CD4-positive, alpha-beta T cell treated with Interleukin-6 for 4 hours (primary cell): Measurements from ENCODE around the gene KCNT1.

Source experiments
- DNase-seq: peaks from one replicate; pipeline ENCODE4 v3.0.0-alpha.2; 2020; ENCODE audit warnings: mixed read lengths

KCNT1 gene

DNA sequence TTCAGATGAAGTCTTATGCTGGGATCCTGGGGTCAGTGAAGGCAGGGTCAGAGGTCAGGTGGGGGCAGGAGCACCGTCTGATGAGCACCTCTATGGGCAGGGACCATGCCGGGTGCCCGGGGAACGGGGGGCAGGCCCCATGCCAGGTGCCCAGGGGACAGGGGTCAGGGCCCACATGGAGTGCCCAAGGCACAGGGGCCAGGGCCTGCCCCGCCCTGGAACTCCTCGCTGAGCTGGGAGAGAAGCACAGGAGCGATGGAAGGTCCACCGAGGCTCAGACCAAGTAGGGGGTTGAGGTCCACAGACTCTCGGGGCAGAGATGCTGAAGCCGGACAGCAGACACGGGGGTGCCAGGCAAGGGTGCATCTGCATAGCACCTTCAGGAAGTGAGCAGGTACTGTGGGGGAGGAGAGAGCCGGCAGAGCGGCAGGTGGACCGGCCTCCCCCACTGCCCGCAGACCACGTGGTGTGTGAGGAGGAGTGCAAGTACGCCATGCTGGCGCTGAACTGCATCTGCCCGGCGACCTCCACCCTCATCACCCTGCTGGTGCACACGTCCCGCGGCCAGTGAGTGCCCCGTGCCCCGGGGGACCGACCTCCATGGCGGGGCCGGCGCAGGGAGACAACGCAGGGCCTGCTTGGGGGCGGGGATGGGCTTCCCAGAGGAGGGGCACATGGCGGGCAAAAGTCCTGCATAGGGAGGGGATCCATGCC, 67.7 kb downstream of the KCNT1 start:
- no peak for DNase-seq

GRCh38 chr9:135770203-135770535, 68.2 kb downstream of the KCNT1 start:
- DNase-seq = no peak

- no peak for DNase-seq
Observed at GRCh38 chr9:135770771-135771170, 68.8 kb downstream of the KCNT1 start.

DNA sequence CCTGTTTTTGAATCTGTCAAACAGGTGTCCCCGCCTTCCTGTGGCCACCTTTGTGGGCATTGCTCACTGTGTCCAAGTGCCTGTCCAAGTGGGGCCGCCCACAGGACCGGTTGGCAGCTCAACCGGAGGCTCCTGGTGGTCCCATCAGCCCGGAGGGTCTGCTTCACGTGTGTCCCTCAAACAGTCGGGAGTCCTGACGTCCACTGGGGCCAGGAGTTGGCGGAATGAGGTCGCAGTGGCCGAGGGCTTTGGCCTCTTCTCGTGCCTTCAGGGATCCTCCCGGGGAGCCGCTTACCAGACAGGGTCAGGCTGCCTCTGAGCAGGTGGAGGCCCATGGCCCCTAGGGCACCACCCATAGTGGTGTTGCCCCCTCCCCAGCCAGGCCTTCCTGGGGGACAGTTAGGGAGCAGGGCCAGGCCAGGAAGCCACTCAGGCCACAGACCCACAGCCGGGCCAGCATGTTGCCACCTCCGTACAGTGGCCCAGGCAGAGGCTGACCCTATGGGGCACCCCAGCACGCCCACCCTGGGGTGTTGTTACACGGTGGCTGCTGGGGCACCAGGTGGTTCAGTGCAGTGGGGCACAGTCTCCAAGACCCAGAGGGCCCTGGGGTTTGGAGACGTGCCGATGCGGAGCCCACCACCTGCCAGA, 69.5 kb downstream of the KCNT1 start:
- no peak for DNase-seq

DNA sequence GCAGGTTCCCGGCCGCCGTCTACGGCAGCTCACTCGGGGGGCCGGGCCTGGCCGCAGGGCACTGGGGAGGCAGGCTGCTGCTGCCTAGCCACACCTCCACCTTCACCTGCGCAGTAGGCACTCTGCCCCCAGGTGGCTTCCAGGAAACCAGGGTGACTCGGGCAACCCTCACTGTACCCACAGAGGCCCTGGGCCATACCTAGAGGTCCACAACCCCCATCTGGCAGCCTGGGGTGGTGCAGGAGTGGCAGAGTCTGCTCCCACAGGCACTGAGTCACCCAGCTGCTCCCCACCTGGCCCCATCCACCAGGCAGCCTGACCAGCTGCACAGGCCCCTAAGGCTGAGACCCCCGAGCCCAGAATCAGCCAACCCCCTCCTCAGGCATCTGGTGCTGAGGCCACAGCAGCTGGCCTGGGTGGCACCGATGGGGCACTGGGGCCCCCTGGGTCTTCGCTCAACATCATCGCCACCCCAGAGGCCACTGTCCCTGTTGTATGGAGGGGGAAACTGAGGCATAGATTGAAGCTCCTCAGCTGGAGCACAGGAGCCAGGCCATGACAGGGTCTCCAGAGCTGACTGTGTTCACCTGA, 70.2 kb downstream of the KCNT1 start:
- DNase-seq = no peak

GRCh38 chr9:135772702-135773493, 70.9 kb downstream of the KCNT1 start:
- no peak for DNase-seq

DNA sequence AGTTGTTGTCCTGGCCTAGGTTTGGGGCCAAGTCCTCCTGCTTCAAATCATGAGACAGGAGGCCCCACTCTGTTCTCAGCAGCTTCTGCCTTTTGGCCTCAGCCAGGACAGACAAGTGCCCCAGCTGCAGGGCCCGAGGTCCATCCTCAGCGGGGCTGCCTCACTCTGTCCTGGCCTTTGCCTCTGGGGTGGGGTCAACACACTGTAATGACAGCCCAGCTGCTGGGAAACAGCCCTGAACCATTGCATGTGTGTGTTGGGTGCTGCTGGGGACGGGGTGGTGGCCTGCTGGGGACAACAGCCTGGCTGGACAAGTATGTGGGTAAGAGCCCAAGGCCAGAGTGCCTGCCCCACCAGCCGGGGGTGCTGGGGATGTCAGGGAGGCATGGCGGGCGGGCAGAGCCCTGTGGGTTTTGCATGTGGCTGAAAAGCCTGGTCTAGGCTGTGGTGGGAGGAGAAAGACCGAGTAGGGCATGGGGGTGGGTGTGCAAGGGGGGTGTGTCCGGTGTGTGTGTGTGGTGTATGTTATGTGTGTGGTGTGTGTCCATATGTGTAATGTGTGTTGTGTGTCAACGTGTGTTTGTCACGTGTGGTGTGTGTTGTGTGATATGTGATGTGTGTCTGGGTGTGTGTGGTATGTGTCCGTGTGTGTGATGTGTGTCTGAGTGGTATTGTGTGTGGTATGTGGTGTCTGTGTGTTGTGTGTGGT, 71.7 kb downstream of the KCNT1 start:
- DNase-seq = no peak

GRCh38 chr9:135774239-135774747, 72.3 kb downstream of the KCNT1 start:
- no peak for DNase-seq

DNA sequence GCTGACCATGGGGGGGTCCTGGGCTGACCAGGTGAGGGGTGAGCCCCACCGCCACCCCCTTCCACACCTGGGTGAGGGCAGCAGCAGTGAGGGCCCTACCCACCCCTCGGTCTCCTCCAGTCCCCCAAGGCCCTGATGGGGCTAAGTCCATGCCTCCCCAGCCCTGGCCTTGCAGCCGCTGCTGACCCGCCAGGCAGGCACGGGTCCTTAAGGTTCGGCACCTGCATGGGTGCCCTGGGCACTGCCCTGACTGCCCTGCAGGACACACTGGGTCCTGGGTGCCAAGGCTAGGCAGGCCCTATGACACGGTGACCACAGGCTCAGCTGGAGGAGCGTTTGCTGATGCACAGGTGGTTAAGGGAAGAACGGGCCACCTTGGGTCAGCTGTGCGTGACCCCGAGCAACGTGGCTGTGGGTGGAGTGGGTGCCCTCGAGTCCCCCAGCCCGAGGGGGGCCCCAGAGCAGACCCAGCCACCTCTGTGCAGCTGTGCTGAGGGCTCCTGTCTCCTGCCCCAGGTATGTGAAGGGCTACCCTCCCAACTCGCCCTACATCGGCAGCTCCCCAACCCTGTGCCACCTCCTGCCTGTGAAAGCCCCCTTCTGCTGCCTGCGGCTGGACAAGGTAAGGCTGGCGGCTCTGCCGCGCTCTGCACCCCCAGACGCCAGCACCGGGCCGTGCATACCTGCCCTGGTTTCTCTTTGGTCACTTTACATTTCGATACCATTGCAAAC, 73.0 kb downstream of the KCNT1 start:
- no peak for DNase-seq

- no peak for DNase-seq
Observed at GRCh38 chr9:135775911-135776310, 73.9 kb downstream of the KCNT1 start.

GRCh38 chr9:135776893-135777622, 75.1 kb downstream of the KCNT1 start:
- DNase-seq = no peak

GRCh38 chr9:135777623-135778177, 75.7 kb downstream of the KCNT1 start:
- DNase-seq = no peak

GRCh38 chr9:135778421-135778820, 76.4 kb downstream of the KCNT1 start:
- DNase-seq = no peak

DNA sequence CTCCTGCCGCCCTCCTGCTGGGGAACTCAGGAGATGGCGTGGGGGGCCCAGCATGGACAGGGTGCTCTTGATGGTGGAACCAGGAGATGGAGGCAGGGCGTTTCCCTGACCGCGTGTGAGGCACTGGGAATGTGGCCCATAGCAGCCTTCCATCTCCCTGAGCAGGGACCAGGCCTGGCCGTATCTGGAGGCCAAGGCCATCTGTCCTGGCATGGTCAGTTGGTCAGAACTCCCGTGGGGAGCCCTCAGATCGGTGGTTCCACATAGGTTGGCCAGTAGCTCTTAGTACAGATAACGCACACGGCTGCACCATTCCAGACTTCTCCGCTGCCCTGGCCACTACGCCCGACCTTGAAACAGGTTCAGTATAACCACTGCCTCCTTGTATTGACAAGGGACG, 77.6 kb downstream of the KCNT1 start:
- no peak for DNase-seq

GRCh38 chr9:135780086-135780485, 78.1 kb downstream of the KCNT1 start:
- no peak for DNase-seq

- DNase-seq = no peak
Observed at GRCh38 chr9:135780626-135781025, 78.6 kb downstream of the KCNT1 start.

- no peak for DNase-seq
Observed at GRCh38 chr9:135782946-135783345, 81.0 kb downstream of the KCNT1 start.

DNA sequence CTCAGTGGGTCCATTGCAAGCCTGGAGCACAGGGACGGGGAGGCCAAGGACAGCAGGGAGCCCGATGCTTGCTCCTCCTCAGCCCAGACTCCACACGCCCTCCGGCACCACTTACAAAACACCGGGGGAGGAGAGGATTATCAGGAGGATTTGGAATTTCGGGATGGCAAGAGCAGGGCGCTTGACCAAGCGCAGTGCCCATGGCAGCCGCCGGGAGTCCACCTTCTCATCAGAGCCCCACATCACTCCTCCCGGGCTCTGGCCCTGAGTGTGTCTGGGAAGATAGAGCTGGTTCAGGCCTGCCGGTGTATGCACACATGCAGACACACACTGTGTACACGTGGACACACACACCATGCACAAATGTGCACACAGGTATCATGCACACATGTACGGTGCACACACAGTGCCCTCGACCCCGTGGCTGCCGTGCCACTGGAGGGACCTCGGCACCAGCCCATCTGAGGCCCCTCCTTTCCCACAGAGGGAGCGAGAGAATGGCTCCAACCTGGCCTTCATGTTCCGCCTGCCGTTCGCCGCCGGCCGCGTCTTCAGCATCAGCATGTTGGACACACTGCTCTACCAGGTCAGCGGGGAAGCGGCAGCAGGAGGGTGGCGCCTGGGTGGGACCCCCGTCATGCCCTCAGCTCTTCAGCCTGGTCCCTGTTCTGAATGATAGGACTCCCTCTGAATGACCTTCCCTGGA, 81.7 kb downstream of the KCNT1 start:
- DNase-seq = no peak

- DNase-seq = no peak
Observed at GRCh38 chr9:135785013-135785575, 83.1 kb downstream of the KCNT1 start.

DNA sequence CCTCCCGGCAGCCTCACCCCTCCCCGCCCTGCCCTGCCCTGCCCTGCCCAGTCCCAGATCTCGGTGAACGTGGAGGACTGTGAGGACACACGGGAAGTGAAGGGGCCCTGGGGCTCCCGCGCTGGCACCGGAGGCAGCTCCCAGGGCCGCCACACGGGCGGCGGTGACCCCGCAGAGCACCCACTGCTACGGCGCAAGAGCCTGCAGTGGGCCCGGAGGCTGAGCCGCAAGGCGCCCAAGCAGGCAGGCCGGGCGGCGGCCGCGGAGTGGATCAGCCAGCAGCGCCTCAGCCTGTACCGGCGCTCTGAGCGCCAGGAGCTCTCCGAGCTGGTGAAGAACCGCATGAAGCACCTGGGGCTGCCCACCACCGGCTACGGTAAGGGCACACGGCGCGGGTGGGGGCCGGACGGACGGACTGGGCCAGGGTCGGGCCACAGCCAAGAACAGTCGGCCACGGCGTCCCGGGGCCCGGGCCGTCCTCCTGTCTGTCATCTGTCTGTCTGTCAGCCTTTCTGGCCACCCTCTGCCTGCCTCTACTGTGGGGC, 84.2 kb downstream of the KCNT1 start:
- DNase-seq = no peak
